Activated CD4-positive, CD25-positive, alpha-beta regulatory T cell treated with anti-CD3 and anti-CD28 coated beads, Interleukin-2, amount 50 U/mL, for 24 hours (primary cell): ENCODE results near the gene USH2A.

Experiments used
- ATAC-seq, 2 donors: fragments of 150-1000 bp; cut with Tn5 transposase; one replicate each; pipeline ENCODE4 v1.10.0; 2021; ENCODE audit warnings: mild to moderate bottlenecking in 1 of 2, moderate library complexity in 1 of 2

The USH2A gene

DNA sequence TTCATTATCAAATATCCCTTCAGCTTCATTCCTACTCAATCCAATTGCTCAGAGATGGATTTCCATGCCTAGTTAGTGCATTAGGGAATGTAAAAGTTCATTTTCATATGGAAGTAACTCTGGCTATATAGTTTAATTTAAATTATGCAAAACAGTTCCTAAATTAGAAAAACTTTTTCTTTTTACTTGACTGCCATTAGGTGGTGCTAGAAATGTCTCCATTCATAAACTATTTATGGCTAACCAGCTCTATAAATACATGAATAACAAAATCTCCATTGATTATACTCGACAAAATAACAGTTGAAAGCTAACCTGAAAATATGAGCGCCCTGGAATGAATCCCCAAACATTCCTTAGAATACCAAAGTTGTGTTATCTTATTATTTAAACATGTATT lies 311.4 kb downstream of the USH2A start:
- ATAC-seq: no peak

DNA sequence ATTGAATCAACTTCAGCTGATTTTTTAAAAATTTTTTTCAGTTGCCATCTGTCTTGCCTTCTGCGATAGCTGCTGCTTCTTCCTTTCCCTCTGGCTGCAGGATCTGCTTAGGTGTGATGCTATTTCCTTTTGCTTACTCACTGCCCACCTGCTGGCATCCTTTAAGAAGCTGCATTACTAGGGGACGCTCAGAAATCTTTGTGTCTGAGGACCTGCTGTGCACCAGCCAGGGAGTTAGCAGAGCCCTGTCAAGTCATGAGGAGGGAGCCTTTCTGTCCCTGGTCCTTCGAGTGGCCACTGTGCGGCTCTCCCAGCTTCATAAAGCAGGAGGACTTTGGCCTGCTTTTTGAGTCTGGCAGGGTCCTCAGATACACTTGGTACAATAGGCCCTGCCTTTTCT lies 327.8 kb downstream of the USH2A start:
- no peak for ATAC-seq

DNA sequence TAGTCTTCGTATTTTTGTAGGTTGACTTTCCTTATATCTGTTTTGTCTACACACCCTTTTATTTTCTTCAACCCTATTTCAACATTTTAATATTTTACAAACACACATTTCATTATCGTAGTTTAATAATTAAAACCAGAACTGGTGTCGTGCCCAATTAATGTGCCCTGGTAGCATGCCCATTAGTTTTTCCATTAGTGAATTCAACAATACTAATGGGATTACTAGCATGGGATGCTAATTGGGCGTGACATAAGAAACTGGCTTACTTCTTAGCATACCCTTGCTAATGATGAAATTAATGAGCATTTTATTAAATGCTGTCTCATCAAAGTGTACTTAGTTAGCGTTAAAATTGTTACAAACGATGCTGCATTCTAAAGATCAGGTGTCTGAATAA lies 332.7 kb downstream of the USH2A start:
- ATAC-seq: no peak

DNA sequence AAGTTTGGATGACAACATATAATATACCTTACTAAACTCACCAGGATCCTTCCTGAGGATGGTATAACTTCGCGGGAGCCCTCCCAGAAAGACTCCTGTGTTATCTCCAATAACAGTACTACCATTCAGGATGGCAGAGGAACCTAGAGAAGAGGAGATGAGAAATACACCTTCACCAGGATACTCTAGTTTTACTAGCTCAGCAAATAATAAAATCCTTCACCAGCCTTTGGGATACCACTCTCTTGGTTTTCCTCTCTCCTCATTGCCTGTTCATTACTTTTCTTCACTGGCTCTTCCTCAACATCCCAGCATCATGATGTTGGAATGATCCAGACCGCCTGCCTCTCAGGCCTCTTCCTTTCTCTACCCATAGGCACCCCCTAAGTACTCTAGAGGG lies 336.6 kb downstream of the USH2A start:
- ATAC-seq: no peak

DNA sequence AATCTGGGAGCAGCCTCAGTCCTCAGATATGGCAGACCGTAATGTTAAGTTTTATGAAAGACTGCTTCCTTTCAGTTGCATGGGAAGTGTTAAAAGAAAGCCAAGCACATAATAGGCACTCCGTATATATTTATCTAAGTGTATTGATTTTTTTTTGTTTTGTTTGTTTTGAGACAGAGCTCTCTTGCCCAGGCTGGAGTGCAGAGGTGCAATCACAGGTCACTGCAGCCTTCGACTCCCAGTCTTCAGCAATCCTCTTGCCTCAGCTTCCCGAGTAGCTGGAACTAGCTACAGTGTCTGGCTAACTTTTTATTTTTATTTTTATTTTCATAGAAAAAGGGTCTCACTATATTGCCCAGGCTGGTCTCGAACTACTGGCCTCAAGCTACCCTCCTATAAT lies 341.8 kb downstream of the USH2A start:
- ATAC-seq: no peak

DNA sequence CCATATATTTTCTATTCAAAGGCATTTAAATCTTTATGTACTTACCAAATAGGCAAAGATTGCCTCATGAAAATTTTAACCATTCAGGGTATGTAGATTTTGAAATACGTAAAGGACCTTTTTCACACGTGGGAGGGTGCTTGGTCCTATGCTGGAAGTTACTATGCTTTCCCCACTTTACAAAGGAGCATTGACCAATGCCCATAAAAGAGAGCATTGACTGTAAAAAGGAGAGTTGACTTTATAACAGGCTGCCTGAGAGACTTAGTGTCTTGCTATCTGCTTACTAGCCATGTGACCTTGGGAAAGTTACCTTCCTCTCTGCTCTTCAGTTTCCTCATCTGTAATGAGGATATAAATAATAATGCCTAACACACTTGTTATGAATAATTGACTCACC lies 346.5 kb downstream of the USH2A start:
- no peak for ATAC-seq

DNA sequence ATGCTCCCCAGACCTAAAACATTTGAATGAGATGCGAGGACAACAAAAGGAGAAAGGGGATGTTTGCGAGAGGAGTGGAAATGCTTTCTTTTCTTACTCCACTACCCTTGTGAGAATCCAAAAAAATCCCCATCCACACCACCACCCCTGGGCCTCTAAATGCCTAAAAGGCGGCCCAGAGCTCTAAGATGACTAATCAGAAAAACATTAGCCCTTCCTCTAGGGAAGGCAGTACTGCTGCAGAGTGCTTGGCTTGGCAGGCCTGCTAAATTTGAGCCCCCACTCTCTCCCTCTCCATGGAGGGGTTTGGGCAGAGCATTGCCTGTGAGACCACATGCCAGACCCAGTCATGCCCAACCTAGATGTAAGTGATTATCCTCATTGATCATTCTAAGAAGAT lies 347.9 kb downstream of the USH2A start:
- no peak for ATAC-seq

DNA sequence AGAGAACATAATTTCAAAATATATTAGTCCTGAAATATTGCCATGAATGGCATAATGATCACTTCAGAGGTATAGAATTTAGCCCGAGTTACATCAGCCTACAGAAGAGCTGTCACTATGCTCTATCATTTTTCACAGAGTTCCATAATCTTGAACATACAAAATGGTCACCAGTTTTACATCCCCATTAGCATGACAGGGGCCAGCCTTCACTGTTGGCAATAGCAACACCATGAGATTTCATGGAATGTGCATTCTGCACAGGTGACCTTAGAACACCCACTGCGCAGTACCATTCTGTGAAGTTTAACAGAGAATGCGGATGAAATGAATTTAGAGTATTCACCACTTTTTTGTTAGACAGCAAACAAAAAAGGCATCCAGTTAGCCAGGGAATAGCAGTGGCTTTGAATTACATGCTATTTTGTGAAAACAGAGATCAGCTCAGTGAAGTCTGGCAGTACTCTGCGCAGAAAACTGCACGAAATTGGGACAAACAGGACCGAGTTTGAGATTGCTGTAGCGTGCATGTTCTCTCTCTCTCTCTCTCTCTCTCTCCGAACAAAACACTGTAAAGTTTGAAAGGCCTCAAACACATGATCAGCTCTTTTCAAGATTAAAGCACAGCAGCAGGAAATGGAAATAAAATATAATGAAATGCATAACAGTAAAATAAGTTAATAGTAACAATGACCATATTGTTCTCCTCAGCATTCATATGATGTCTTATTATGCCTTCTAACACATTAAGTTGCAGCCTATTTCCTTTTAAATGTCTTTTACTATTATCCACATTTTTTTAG lies 349.3 kb downstream of the USH2A start:
- ATAC-seq: no peak

DNA sequence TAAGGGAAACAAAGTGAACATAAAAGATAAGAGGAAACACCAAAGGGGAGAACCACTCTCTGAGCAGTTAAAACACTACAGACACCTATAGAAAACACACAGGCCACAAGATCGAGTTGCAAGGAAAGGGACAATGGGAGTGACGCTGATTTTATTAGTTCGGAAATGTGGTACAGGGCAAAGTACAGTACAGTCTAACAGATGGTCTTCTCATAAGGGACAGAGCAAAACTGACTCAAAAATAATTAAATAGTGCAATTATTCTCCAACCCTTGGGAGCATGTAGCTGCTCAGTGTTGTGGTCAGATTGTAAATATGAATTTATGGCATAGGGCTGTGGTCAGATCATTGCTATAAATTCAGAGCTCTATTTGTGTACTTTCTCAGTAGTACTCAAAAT lies 352.0 kb downstream of the USH2A start:
- no peak for ATAC-seq

DNA sequence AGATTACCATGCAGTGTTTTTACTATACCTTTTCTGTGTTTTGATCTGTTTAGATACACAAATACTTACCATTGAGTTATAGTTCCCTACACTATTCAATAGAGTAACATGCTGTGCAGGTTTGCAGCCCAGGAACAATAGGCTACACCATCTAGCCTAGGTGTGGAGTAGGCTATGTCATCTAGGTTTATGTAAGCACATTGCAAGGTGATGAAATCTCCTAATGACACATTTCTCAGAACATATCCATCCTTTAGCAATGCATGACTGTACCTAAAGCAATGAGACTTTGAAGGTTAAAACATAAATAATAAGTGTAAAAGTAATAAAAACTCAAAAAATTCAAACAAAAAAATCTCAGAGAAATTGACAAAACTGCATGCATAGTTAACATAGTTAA lies 358.6 kb downstream of the USH2A start:
- no peak for ATAC-seq

DNA sequence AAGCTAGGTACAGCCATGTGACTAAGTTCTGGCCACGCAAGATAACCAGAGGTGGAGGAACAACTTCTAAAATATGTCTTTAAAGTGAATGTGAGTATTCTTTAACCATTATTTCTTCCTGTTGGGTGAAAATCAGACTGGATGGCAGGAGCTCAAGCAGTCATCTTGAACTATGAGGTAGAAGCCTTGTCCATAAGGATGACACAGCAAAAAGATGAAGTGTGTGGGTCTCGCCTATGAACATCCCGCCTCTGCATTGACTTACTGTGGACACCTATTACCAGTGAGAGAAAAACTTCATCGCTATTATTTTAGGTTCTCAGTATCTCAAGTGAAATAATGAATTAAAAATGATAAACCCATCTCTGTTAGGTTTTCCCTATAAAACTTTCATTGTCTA lies 365.3 kb downstream of the USH2A start:
- ATAC-seq: no peak

DNA sequence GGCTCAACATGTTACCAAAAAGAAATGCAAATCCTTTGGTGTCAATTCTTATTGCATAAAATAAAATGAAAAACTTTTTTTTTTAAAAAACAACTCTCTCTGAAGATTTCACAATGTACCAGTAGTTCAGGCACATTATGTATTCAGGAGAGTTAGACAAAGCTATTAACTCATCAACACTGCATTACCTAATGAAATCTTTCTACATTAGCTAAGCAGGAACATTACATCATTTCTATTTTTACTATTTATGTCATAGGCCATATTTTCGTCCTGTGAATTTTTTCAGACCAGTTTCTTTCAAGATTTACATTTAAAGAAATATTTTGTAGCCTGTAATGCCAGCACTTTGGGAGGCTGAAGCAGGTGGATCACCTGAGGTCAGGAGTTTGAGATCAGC lies 366.2 kb downstream of the USH2A start:
- ATAC-seq: no peak

DNA sequence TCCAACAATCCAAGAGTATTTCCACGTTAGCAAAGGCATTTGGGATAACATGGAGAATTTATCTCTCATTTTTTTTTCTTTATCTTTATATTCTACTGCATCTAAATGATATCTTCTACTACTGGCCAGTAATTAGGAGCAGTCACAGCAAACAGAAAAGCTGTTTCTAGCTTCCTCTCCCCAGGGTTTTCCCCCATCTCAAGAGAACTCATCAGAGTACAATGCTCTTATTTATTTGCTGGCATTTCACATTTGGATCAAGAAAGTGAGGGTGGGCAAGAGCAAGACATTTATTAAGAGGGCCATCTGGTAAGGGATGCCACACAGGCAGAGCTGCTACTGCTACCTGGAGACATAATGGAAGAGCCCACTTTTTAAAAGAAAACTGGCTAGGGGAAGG lies 368.2 kb downstream of the USH2A start:
- no peak for ATAC-seq

DNA sequence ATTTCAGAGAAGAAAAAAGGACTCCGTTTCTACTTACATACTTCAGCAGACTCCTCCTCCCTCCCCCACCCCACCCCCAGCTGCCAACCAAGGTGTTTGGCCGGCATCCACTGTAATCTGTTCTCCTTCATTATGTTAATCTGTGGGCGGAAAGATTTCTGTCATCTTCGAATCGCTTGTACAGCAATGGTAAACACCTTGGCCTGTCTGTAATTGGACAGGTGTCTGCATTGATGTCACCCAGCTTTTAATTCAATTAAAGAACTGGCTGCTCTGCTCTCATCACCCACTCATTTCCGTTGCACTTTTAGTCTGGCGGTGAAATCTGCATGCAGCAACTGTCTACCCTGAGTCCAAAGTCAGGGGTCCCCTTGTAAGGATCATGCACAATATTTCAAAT lies 368.6 kb downstream of the USH2A start:
- ATAC-seq: no peak

DNA sequence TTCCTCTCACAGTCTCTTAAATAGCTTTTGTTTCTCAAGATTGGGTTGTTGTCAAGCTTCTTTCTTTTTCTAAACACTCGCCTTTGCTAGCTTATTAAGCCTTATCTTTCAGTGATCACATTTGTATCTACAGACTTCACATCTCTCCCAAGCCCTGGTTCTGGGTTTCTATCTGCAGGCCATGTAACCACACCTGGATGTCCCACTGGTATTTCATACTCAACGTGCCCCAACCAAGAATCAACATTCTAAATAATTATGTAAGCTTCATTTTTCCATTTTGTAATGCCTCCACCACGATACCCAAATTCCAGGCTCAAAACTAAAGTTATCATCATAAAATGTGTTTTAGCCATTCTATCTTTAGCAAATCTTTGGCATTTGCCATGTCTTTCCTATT lies 372.2 kb downstream of the USH2A start:
- ATAC-seq: no peak

DNA sequence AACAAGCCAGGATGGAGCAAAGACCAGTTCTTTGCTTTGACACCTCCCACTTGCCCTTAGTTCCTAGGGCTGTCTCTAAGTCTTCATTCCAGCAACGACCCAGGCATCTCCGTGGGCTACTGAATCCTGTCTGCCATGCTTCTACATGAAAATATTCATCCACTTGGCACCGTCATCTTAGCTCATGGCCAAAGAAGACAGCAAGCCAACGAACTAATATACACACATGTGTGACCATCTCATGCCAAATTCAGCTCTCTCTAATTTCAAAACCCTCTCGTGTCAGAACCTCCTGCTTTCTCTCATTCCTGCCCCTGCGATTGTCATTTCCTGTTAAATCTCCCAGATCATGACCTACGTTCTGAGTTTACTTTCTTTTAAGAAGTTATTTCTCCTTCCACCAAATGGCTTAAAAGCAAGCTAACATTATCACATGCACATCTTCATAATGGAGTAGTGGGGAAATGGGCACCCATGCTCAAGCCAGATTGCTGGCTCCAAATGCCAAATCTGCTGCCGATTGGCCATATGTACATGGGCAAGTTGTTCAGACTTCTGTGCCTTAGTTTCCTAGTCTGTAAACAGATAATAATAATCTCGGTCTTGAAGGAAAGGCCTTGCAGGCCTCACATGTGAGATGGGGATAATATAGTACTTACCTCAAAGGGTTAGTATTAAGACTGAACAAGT lies 373.4 kb downstream of the USH2A start:
- ATAC-seq: no peak

DNA sequence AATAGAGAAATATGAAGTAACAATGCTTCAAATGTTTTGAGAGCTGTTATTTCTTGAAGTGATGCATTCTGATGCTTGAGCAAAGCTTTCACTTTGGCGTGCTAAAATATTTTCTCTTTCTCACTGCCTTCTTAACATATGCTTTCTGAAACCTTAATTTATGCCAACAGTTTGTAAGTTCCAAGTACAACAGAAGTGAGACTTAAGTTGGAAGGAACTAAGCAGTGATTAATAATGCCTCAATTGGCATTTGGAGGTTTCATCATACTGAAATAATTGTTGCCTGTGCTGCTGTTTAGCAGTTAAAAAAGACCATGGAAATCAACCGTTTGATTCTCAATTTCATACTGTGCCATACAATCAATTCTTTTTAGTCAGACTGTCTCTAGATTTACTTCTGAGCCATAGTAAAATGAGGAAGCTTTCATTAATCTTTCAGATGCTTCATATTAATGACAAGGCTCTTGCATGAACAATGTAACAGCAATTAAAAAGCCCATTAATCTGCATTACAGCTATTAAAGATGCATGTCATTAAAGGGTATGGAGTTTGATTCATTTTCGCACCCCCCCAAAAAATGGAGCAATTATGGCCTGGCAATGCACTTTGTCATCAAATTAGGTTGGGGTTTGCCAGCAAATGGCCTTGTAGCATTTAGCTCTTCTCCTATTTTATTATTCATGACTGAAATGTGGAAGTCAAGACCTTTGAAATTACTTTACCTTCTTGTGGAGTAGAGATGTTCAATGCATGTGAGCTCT lies 375.3 kb downstream of the USH2A start:
- no peak for ATAC-seq

DNA sequence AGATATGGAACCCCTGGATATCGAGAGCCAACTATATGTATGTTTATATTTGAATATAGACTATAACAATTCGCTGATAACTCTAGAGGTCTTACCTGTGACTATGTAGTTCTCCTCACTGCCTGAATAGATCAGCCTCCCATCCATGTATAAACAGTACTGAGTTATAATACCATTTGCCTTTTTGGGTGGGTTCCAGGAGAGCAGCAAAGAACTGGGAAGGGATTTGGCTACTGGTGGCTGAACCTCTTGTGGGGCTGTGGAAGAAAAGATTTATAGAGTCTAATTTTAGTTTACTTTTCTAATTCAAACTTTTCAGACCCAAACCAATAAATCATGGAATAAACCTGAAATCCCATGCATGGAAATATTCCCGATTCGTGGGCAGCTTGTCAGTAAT lies 376.9 kb downstream of the USH2A start:
- ATAC-seq: no peak

DNA sequence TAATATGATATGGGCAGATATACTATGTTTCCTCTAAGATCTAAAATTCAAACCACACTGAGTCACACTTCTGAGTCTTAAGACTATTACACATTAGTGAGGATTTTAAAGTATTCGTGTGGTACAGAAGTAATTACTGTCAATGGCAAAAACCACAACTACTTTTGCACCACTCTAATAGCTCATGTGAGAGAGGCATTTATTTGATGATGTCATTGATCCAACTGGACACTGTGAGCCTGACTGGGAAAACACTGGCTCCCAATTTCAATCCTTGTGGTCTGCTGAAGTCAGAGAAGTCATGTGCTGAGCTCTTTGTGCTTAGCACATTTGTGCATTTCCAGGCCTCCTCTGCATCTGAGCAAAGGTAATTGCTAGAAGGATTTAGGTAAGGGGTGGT lies 377.8 kb downstream of the USH2A start:
- no peak for ATAC-seq

DNA sequence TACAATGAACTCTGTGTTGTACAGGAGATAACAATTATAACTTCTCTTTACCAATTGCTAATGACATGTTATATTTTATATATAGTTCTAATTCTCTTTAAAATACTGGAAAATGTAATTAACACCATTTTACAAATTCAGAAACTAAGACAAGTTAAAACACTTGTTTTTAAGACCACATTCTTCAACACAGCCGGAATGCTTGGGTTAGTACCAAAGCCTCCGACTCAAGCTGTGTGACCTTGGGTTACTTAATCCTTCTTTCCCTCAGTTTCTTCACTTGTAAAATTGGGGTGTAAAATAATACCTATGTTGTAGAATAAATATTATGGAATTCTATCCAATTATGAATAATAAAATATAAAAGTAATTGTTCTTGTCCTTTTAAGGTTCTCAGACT lies 378.7 kb downstream of the USH2A start:
- no peak for ATAC-seq

DNA sequence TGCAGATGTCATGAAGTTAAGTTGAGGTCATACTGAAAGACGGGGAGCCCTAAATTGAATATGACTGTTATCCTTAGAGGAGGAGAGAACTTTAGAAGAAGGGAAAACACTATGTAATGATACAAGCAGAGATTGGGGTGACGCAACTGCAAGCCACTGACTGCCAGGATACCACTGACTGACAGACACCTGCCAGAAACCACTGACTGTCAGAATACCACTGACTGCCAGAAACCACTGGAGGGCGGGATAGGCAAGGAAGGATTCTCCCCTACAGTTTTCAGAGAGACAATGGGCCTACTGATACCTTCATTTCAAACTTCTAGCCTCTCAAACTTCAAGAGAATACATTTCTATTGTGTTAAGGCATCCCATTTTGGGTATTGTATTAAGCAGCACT lies 388.7 kb downstream of the USH2A start:
- ATAC-seq: no peak

DNA sequence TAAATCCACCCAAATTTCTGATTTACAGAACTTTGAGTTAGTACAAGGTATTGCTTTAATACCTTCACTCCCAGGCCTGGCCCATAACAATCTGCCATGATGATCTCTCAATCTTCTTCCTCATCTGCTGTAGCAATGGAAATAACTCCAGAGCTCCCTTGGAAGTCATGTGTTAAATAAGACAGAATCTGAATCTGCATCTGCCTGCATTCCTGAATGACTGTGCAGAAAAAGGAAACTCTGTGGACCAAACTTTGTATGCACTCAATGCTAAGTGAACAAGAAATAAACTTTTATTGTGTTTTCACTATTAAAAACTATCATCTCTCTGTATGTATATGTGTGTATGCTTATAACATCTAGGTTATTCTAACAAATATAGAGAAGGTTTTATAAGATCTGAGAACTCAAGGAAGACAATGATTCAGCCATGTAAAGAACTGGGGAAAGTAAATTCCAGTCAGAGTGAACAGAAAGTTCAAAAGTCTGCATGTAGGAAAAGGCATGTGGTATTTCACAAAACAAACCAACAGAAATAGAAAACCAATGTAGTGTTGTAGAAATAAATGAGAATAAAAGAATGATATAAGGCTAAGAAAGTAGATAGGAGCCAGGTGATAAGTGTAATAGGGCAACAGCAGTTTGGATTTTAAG lies 390.2 kb downstream of the USH2A start:
- no peak for ATAC-seq

DNA sequence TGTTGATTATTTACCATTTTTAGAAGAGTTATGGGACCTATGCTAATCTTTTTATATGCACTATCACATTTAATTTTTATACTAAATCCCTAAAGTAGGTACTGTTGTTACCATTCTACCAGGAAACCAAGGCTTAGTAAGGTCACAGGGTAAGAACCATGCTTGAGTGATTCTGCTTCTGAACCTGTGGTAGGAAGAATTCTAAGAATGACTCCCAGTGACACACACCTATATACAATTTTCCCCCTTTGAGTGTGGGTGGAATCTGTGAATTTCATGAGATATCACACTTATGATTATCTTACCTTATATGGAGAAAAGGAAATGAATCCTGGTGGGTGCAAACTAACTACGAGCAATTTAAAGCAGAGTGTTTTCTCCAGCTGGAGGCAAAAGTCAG lies 391.0 kb downstream of the USH2A start:
- ATAC-seq: no peak
